GM21390 (cell line): ENCODE data around the gene LYPD1.

Experiments
- ATAC-seq: cut with Tn5 transposase; IDR thresholded peaks from one replicate; pipeline ENCODE4 v1.9.1; 2021; ENCODE audit not compliant: unreplicated experiment

LYPD1 gene

DNA sequence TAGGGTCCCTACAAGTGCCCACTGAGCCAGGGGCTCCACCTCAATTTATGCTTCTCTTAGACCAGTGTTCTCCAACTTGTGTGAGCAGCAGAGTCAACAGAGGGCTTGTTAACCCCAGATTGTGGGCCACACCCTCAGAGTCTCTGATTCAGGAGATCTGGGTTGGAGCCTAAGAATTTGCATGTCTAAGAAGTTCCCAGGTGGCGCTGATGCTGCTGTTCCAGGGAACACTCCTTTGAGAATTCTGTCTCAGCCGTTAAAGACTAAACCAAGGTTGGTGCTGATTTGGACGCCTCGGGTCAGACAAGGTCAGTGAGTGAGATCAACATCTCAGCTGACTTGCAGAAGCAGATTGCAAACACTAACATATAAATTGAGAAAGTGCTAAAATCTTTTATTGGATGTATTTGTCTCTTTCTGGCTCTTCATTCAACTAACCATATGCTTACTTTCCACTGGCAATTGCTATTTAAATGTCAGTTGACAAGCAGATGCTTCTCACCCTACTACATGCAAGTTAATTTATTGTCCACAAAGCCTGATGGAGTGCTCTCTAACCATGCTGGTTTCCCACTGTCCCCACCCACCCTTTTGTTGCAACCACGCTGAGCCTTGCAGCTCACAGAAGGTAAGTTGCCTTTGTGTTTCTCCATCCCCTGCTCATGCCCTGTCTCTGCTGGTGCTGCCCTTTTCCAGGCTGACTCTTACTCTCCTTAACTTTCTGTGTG is 31.5 kb downstream of the LYPD1 start:
- no peak for ATAC-seq

- no peak for ATAC-seq
Measured at GRCh38 chr2:132636346-132636745, 33.7 kb downstream of the LYPD1 start.

GRCh38 chr2:132633635-132634034 is 36.4 kb downstream of the LYPD1 start:
- ATAC-seq = no peak

DNA sequence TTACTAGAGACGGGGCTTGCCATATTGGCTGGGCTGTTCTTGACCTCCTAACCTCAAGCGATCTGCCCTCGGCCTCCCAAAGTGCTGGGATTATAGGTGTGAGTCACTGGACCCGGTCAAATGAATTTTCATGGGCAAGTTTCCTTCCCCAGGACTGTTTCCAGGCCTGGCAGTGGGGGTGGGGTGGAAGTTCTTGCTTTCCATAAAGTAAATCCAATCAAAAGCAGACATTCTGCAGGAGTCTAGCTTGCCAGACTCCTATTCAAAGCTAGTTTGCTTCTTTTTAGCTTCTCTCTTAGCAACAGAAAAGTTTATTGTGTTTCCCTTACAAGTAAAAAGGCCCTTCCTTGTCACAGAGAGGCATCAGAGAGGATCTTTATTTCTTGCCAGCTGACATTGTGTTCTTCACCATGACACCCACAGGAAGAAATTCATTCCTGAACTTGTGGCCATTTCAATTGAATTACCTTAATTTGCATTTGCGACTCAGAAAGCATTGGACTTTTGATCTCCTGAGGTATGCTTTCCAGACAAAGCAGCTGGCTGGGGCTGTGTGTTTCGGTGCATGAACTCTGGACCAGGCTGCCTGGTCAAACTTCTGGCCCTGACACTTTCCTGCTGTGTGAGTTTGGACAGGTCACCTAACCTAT is 37.9 kb downstream of the LYPD1 start:
- no peak for ATAC-seq

DNA sequence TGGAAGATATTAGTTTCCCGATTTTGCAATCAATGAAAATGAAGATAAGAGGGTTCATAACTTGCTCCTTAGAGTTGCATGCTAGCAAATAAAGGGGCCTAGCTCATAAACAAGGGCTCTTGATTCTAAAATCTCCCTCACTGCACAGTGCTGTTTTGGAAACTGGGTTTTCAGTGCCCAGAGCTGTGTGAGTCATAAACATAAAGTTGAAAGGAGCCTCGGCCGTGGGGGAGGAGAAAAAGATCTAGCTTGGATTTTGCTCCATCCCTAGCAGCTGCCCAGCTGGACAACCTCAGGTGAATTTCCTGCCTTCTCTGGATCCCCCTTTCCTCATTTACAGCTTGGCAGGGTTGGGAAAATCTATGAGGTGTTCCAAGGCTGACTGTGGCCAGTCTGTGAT is 42.5 kb downstream of the LYPD1 start:
- no peak for ATAC-seq

DNA sequence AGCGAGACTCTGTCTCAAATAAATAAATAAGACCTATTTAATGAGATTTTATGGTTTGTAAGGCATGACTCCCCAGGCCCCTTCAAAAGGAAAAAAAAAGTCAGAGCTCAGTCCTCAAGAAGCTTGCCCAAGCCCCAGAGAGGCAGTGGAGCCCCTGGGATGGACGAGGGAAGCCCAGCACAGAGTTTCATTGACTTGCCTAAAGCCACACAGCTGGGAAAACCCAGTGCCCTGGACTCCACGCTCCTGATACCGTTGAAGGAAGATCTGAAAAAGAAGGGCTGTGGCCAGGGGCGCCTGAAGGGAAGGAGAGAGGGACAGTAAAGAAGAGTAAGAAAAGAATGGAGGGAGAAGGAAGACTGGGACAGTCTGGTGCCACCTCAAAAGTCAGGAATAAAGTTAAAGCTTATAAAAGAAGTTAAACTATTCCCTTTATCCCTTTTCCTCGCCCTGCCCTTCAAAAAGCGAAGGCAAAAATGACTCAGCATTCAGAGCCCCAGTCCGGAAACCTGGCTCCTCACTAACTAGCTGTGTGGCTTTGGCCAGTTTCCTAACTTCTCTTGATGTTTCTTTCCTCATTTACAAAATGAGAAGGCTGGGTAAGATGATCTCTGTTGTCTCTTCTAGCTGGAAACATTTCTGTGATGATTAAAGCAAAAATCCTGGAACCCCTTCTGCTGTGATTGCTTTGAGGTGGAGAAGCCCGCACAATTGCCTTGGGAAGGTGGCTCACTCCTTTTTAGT is 46.7 kb downstream of the LYPD1 start:
- ATAC-seq = no peak

DNA sequence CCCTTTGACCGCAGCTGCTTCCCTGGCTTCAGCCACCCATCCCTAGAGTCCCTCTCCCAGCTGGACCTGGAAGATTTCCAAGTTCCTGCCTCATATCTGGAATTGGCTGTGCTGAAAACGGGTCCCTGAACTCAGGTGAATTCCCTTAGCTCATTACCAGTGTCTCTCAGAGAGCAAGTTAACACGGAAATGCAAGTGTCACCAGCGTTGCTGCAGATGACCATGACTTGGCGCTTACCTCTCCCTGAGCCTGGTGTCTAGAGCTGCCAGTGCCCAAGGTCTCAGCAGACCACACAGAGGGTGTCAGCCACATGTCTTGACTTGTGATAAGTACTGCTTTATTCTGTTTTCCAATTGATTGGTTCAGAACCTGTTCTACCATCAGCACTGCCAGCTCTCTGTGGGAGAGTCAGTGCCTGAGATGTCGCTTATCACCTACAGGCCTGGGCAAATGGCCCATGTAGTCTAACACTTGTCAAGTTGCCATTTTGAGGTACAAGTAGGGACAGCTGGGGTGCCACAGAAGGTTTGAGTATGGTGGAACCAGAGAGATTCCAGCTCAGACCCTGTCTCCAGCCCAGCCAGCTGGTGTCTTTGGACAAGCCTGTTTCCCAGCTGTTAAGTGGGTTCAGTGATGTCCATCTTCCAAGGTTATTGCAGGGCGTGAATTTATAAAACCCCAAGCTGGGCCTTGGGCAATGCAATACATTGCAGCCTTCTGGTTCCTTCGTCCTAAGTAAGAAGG is 48.7 kb downstream of the LYPD1 start:
- no peak for ATAC-seq

GRCh38 chr2:132620115-132620514 is 49.9 kb downstream of the LYPD1 start:
- ATAC-seq = no peak

DNA sequence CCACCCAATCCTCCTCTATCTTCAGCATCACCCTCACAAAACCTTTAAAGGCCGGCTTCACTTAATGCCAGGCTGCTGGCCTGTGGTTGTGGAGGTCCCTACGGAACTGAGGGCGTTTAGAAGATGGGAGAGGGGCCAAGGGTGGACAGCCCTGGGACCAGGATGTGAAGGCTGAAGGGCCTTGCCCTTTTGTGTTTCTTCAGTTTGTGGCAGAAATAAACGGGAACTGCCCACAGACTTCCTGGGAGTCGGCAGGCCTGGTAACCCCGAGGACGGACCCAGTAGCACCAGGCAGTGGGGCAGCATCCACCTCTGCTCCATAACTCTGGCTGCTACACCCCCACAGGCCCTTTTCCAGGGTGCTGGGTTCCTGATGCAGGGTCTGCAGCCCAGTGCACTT is 51.3 kb downstream of the LYPD1 start:
- ATAC-seq = no peak

- ATAC-seq = no peak
Measured at GRCh38 chr2:132617989-132618388, 52.0 kb downstream of the LYPD1 start.

DNA sequence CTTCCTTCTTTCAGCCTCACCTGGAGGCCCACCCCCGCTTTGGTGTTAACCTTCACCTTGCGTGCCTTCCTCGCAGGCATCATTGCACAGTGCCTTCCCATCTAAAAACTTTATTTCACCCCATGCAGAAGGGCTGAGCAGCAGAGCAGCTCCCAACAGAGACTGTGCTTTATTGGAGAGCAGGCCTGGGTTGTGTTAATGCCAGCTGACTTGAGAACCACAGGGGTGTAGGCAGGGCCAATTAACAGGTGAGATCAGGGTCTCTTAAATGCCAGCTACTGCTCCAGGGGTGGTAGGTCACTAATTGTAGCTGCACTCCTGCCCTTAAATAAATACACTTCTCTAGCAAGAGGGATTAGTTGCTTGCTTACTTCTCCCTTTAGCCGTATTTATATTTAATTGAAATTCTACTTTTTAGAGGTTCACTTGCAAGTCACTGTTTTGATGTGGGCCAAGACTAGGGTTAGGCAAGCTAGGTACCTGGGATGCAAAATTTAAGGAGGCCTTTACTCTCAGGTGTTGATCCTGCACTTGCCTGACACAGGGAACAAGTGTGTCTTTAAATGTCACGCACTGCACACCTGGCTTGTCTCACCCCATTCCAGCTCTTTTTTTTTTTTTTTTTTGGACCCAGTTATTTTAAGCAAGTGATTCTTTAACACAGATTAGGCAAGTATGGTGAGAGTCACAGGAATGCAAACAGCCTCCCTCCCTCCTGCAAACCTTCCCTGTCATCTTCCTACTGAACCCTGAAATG is 54.5 kb downstream of the LYPD1 start:
- no peak for ATAC-seq

- ATAC-seq = no peak
Measured at GRCh38 chr2:132611719-132612118, 58.3 kb downstream of the LYPD1 start.

DNA sequence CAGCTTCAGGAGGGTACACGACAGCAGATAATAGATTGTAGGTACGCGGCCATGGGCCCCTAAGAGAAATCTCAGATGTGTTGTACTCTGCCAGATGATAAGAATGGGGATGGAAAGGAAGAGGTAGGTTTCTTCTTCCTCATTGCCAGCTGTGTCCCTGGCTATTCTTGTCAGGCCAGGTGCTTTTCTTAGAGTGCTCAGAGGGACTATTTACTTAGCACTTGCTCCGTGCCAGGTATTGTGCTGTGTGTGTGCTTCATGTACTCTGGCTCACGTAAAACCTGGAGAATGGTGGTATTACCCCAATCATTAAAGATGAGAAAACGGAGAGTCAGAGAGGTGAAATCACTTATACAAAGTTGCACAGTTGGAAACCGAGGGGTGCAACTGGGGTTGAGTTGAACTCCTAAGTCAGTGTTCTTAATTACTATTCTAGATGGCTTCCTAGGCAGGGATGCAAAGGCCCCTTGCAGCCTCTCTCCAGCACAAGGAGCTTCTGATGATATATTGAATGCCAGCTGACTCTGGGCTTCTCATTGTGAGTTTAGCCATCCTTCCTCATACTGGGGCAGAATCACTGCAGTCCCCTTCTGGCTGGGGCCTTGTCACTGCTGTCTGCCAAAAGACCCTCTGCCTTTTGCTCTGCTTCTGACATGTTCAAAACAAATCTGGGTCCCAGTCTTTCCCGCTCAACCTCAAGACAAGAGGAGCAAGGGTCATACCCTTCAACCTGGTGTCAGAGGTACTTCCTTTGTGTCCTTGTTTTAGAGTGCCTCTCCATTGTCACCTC is 60.7 kb downstream of the LYPD1 start:
- no peak for ATAC-seq

DNA sequence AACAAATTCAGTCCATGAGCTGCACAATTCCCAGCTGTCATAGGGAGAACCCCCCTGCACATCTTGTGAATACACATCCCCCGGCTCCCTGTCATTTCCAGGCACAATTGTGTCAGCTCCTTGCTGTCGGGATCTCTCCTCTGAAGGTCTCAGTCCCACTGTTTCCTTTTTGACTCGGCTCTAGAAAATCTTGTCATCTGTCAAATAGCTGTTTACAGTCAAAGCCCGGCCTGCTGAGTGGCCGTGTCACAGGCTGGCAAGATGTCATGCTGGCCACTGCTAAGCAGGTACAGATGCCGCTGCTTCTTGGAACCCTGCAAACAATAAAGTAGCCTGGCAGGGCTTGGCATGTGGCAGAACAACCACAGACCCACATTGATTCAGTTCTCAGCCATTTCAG is 61.7 kb downstream of the LYPD1 start:
- no peak for ATAC-seq

- ATAC-seq = no peak
Measured at GRCh38 chr2:132607426-132608090, 62.4 kb downstream of the LYPD1 start.

GRCh38 chr2:132606649-132607048 is 63.4 kb downstream of the LYPD1 start:
- ATAC-seq = no peak

DNA sequence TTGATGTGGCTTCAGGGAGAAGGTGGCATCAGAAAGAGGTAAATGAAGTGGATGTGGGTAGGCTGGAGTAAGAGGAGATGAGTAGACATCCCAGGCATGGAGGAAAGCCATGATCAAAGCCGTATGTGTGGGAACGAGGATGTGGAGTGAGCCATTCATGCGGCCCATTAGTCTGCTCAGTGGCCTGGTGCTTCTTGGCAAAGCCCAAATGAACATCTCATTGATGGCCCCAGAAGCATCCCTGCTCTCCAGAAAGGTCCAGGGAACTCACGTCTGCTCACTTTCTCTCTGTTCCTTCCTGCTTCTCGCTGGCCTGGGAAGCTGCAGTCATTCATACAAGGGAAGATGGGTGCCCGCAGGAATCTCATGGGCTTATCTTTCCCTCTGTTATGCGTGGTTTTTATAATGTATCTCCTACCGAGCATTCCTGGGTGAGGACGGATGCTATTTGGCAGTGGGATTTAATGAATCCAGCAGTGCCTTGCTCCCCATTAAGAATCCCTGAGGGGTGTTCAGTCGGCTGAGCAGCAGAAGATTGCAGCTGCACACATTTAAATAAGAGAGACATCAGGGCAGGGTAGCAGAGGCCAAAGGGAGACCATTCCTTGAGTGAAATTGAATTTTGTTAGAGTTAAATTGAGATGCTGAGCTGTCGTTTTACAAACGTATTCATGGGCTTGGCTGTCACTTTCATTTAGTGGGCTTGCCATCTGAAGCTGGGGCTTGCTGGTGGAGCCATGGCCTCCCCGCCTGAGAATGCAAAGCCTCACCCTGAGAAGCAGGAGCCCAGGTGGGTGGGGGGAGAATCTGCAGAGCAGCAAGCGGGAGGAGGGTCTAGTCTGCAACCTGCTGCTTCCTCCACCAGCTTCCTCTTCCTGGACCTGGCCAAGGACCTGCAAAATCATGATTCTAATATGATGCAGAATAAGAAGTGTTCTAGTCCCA is 64.5 kb downstream of the LYPD1 start:
- ATAC-seq = no peak

DNA sequence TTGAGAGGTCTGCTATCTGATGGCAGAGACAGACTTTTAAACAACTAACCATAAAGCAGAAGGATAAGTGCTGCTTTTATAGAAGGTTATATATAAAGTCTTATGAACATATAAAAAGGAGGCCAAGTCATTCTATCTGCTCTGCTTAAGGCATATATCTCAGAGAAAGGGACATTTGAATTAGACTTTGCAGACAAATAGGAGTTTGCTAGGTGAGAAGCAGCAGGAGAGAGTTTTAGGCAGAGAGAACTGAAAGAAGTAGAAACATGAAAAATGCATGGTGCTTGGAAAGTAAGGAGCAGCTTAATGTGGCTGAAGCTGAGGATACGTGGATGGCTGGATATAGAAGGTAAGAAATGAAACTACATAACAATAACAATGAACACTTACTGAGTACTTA is 65.4 kb downstream of the LYPD1 start:
- ATAC-seq = no peak
